Endothelial cell of umbilical vein (primary cell): ENCODE results near the gene CCNYL1. TPM values are rescaled to one million over a fixed set of nuclear protein-coding genes. Genes with fewer than 3 reads are reported as not detected.

Experiments
- BruUV-seq: library from RNA; stranded (reverse); fragments of 400-500 nt; replicated peaks from 2 replicates; lab custom pipeline; 2021; lab: Mats Ljungman, UMichigan
- CTCF ChIA-PET: fragments of 300-600, 350-600 bp; sonication (Branson Sonifier 250); formaldehyde crosslinking; loops from one replicate; lab custom pipeline; 2021; ENCODE audit warnings: antibody characterized with exemption, inconsistent platforms; lab: Charles Lee
- POLR2A ChIA-PET: fragments of 300-600, 350-600 bp; sonication (Branson Sonifier 250); formaldehyde crosslinking; loops from one replicate; lab custom pipeline; 2021; ENCODE audit warnings: antibody characterized with exemption, inconsistent platforms; lab: Charles Lee
- DNase-seq: peaks from one replicate; pipeline ENCODE4 v3.0.0-alpha.2; 2011; ENCODE audit warnings: low read depth, low spot score
- FAIRE-seq: peaks from 2 replicates; lab custom pipeline; 2011; peaks lifted over from hg19 to GRCh38; lab: Jason Lieb, UNC
- H2AFZ ChIP-seq: 2 replicates; pipeline ENCODE4 v1.6.0; 2012; ENCODE audit warnings: low read depth, low read length, control low read depth, inconsistent platforms
- H3K27ac ChIP-seq: 2 replicates; pipeline ENCODE4 v1.5.1; 2011; ENCODE audit warnings: low read depth, mild to moderate bottlenecking, control low read depth, low read length, moderate library complexity; ENCODE audit not compliant: insufficient read depth
- H3K27me3 ChIP-seq, 2 experiments: 2 replicates each; pipeline versions ENCODE4 v1.6.0 to v1.6.1; 2011; ENCODE audit warnings: low read length in 2 of 2, mixed read lengths in 1 of 2; ENCODE audit not compliant: control insufficient read depth in 2 of 2, insufficient read depth in 2 of 2
- H3K36me3 ChIP-seq, 2 experiments: 2 replicates in 1 of 2; 3 replicates in 1 of 2; pipeline ENCODE4 v1.5.1; 2011; ENCODE audit warnings: low read length in 2 of 2, mild to moderate bottlenecking in 1 of 2, moderate library complexity in 1 of 2; ENCODE audit not compliant: control insufficient read depth in 2 of 2, insufficient read depth in 2 of 2; ENCODE audit errors: extremely low read depth in 1 of 2
- H3K4me1 ChIP-seq: 3 replicates; pipeline ENCODE4 v1.5.1; 2011; ENCODE audit warnings: mild to moderate bottlenecking, low read length; ENCODE audit not compliant: control insufficient read depth, insufficient read depth; ENCODE audit errors: extremely low read depth
- H3K4me2 ChIP-seq: 2 replicates; pipeline ENCODE4 v1.6.1; 2011; ENCODE audit warnings: low read length, control low read depth, mixed read lengths; ENCODE audit not compliant: insufficient read depth
- H3K4me3 ChIP-seq, 3 experiments: fragments of 200-600 bp in 1 of 3; sonication (generic), shearing (Covaris generic) in 1 of 3; replicated peaks in 1 of 3; 2 replicates each; pipeline ENCODE4 v1.5.1; 2011 to 2016; ENCODE audit warnings: control low read depth in 3 of 3, low read length in 3 of 3, mild to moderate bottlenecking in 2 of 3, inconsistent platforms in 1 of 3, low read depth in 1 of 3, moderate library complexity in 1 of 3; ENCODE audit not compliant: insufficient read depth in 1 of 3
- H3K79me2 ChIP-seq: 2 replicates; pipeline ENCODE4 v1.6.0; 2012; ENCODE audit warnings: low read length, inconsistent platforms; ENCODE audit not compliant: control insufficient read depth, insufficient read depth
- H3K9ac ChIP-seq: replicated peaks from 2 replicates; pipeline ENCODE3; 2011; ENCODE audit warnings: low read length, control low read depth; ENCODE audit not compliant: insufficient read depth; ENCODE audit errors: extremely low read depth
- H3K9me1 ChIP-seq: replicated peaks from 3 replicates; pipeline ENCODE4 v1.6.0; 2011; ENCODE audit warnings: mild to moderate bottlenecking, low read length; ENCODE audit not compliant: control insufficient read depth, insufficient read depth; ENCODE audit errors: extremely low read depth
- H3K9me3 ChIP-seq: replicated peaks from 2 replicates; pipeline ENCODE4 v1.5.1; 2012; ENCODE audit warnings: low read length, inconsistent platforms; ENCODE audit not compliant: control insufficient read depth, insufficient read depth
- H4K20me1 ChIP-seq: replicated peaks from 2 replicates; pipeline ENCODE3; 2011; ENCODE audit warnings: mild to moderate bottlenecking, low read length; ENCODE audit not compliant: control insufficient read depth, insufficient read depth; ENCODE audit errors: extremely low read depth
- EZH2 ChIP-seq: IDR thresholded peaks from 2 replicates; pipeline ENCODE4 v1.6.1; 2012; ENCODE audit warnings: borderline replicate concordance, low read depth, mild to moderate bottlenecking, moderate library complexity, low read length, inconsistent platforms; ENCODE audit not compliant: severe bottlenecking
- FOS ChIP-seq: IDR thresholded peaks from 2 replicates; pipeline ENCODE4 v1.6.1; 2011; ENCODE audit warnings: mild to moderate bottlenecking, low read length, moderate library complexity, borderline replicate concordance; ENCODE audit not compliant: insufficient read depth
- JUN ChIP-seq: IDR thresholded peaks from 2 replicates; pipeline ENCODE4 v1.6.1; 2011; ENCODE audit warnings: borderline replicate concordance, low read depth; ENCODE audit not compliant: insufficient read length, insufficient read depth
- MYC ChIP-seq: IDR thresholded peaks from one replicate; pipeline ENCODE4 v1.6.1; 2011; ENCODE audit warnings: mild to moderate bottlenecking, low read depth, low read length
- POLR2A ChIP-seq: IDR thresholded peaks from 2 replicates; pipeline ENCODE4 v1.6.1; 2012; ENCODE audit warnings: low read depth, mild to moderate bottlenecking, control low read depth, low read length
- POLR2AphosphoS5 ChIP-seq: IDR thresholded peaks from 2 replicates; pipeline ENCODE4 v1.6.1; 2012; ENCODE audit warnings: low read depth, mild to moderate bottlenecking, control low read depth, low read length, moderate library complexity; ENCODE audit not compliant: insufficient read depth
- dilution Hi-C: fragments of 300-500 bp; cut with MboI; formaldehyde crosslinking; loops from one replicate; pipeline ENCODE4 v1.15.0; 2019; ENCODE audit warnings: low sequenced_read_pairs; ENCODE audit not compliant: extremely low pct_ligation_motif_present
- intact Hi-C: fragments of 100-400 bp; cut with micrococcal nuclease; formaldehyde crosslinking; loops from one replicate; pipeline ENCODE4 v1.10.0; 2022
- polyA plus RNA-seq, 4 experiments: library from polyadenylated mRNA; depleted of rRNA in 3 of 4; stranded (reverse) in 3 of 4; unstranded in 1 of 4; fragments of >200 nt; gene quantifications; 2 replicates each; pipeline versions ENCODE4 v1.2.1 to v1.2.3, GENCODE V29; 2011 to 2012; ENCODE audit warnings: missing spikeins in 1 of 4
- total RNA-seq: library from RNA; stranded (reverse); gene quantifications from 2 replicates; pipeline ENCODE4 v1.2.3, GENCODE V29; 2021
- TF ChIP-seq, protein P1 (sequence below), 2 donors: IDR thresholded peaks; 1 replicate in 1 of 2; 2 replicates in 1 of 2; pipeline ENCODE4 v1.5.1; 2011; ENCODE audit warnings: low read length in 2 of 2, mild to moderate bottlenecking in 2 of 2, moderate library complexity in 2 of 2, control low read depth in 1 of 2, inconsistent platforms in 1 of 2, low read depth in 1 of 2; ENCODE audit not compliant: insufficient read depth in 1 of 2; ENCODE audit errors: extremely low read depth in 1 of 2

Gene CCNYL1
- total and polyA plus RNA-seq, 2 donors (not counting 3 experiments of a cell fraction or from before 2014, with no cell fraction given) = 15.2 to 49.3 TPM

DNA sequence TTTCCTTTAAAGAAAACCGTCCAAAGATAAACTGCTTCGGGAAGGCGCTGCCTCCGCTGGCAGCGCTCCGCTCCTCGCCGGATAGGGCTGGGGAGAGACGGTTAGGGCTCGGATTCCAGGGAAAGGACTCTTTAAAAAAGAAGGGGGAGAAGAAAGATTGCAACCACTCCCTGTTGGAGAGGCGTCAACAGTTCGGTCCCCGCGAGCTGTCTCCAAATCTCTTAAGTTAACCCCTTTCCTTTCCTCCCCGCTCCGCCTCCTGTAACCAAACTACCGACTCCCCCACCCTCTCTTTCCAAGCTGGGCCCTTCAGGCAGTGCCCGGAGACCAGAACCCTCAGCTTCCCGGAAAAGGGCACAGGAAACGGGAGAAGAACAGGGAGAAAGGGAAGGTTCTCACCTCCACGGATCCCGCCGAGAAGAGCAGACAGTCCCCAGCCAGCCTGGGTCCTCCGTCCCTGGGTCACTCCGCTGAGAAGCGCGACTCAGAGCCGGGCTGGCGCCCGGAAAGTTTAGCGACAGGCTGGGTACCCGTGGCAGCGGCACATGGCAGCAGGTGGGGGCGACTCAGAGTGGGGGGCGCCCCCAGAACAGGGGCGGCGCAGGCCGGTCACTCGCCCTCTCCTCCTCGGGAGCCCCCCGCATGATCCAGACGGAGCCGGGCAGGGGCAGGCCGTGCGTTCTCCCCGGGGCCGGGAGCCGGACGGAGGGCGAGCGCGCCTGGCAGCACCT is 57.6 kb downstream of the CCNYL1 start:
- Histone ChIP-seq H3K9ac (peak overlapping the region; percentile 53), H3K27me3 (no peaks in the 10 kb centered on the region), H3K9me1 (no peaks in the 10 kb centered on the region), H3K4me1 (peaks cover 16% of the 10 kb centered on the region), H3K36me3 (no peaks in the 10 kb centered on the region), H3K4me3 (peak overlapping the region; percentile 45 to 72 (median 66)), H4K20me1 (no peaks in the 10 kb centered on the region), H3K79me2 (no peaks in the 10 kb centered on the region), H2AFZ (peak overlapping the region; percentile 75), H3K9me3 (no peaks in the 10 kb centered on the region), H3K27ac (no peak overlapping the region), H3K4me2 (peak overlapping the region; percentile 96)
- ChIA-PET POLR2A (interaction anchor here (1.3 to 1.4 kb wide), 2 partner anchors 78 to 256 kb away, joined by 4 read pairs; partner anchors contain the start of gene PLEKHM3), CTCF (interaction anchor here (0.7 to 5.5 kb wide), 13 partner anchors 23 to 271 kb away, joined by 3 to 54 read pairs (median 4); partner anchors contain the start of gene CCNYL1)
- DNase-seq (peak; percentile 41), FAIRE-seq (peak; percentile 70)
- intact Hi-C loops = loop anchor here (1.0 to 10.0 kb wide), 10 partner anchors 58 to 486 kb away; partner anchors contain the start of genes CCNYL1, IDH1 and PLEKHM3
- no TSS peak for BruUV-seq
- TF ChIP-seq, protein P1, sequence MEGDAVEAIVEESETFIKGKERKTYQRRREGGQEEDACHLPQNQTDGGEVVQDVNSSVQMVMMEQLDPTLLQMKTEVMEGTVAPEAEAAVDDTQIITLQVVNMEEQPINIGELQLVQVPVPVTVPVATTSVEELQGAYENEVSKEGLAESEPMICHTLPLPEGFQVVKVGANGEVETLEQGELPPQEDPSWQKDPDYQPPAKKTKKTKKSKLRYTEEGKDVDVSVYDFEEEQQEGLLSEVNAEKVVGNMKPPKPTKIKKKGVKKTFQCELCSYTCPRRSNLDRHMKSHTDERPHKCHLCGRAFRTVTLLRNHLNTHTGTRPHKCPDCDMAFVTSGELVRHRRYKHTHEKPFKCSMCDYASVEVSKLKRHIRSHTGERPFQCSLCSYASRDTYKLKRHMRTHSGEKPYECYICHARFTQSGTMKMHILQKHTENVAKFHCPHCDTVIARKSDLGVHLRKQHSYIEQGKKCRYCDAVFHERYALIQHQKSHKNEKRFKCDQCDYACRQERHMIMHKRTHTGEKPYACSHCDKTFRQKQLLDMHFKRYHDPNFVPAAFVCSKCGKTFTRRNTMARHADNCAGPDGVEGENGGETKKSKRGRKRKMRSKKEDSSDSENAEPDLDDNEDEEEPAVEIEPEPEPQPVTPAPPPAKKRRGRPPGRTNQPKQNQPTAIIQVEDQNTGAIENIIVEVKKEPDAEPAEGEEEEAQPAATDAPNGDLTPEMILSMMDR (IDR thresholded peaks at IDR 0.05; ENCODE audit: extremely low read depth in 1 of 2, insufficient read depth in 1 of 2, low read depth in 1 of 2, low read length in 2 of 2) = no peak
- TF ChIP-seq POLR2AphosphoS5 (no peak), MYC (no peak), FOS (no peak), POLR2A (peak; percentile 13), EZH2 (no peak), JUN (no peak)
- dilution Hi-C loops = no loop called here
